Endothelial cell of umbilical vein (primary cell): ENCODE measurements around the gene TRIM7. TPM values are rescaled to one million over a fixed set of nuclear protein-coding genes. Genes with fewer than 3 reads are reported as not detected.

Source experiments
- BruUV-seq: library from RNA; stranded (reverse); fragments of 400-500 nt; replicated peaks from 2 replicates; lab custom pipeline; 2021; lab: Mats Ljungman, UMichigan
- CTCF ChIA-PET: fragments of 300-600, 350-600 bp; sonication (Branson Sonifier 250); formaldehyde crosslinking; loops from one replicate; lab custom pipeline; 2021; ENCODE audit warnings: antibody characterized with exemption, inconsistent platforms; lab: Charles Lee
- POLR2A ChIA-PET: fragments of 300-600, 350-600 bp; sonication (Branson Sonifier 250); formaldehyde crosslinking; loops from one replicate; lab custom pipeline; 2021; ENCODE audit warnings: antibody characterized with exemption, inconsistent platforms; lab: Charles Lee
- DNase-seq: peaks from one replicate; pipeline ENCODE4 v3.0.0-alpha.2; 2011; ENCODE audit warnings: low read depth, low spot score
- FAIRE-seq: peaks from 2 replicates; lab custom pipeline; 2011; peaks lifted over from hg19 to GRCh38; lab: Jason Lieb, UNC
- H2AFZ ChIP-seq: 2 replicates; pipeline ENCODE4 v1.6.0; 2012; ENCODE audit warnings: low read depth, low read length, control low read depth, inconsistent platforms
- H3K27ac ChIP-seq: 2 replicates; pipeline ENCODE4 v1.5.1; 2011; ENCODE audit warnings: low read depth, mild to moderate bottlenecking, control low read depth, low read length, moderate library complexity; ENCODE audit not compliant: insufficient read depth
- H3K27me3 ChIP-seq, 2 experiments: 2 replicates each; pipeline versions ENCODE4 v1.6.0 to v1.6.1; 2011; ENCODE audit warnings: low read length in 2 of 2, mixed read lengths in 1 of 2; ENCODE audit not compliant: control insufficient read depth in 2 of 2, insufficient read depth in 2 of 2
- H3K36me3 ChIP-seq, 2 experiments: 2 replicates in 1 of 2; 3 replicates in 1 of 2; pipeline ENCODE4 v1.5.1; 2011; ENCODE audit warnings: low read length in 2 of 2, mild to moderate bottlenecking in 1 of 2, moderate library complexity in 1 of 2; ENCODE audit not compliant: control insufficient read depth in 2 of 2, insufficient read depth in 2 of 2; ENCODE audit errors: extremely low read depth in 1 of 2
- H3K4me1 ChIP-seq: 3 replicates; pipeline ENCODE4 v1.5.1; 2011; ENCODE audit warnings: mild to moderate bottlenecking, low read length; ENCODE audit not compliant: control insufficient read depth, insufficient read depth; ENCODE audit errors: extremely low read depth
- H3K4me2 ChIP-seq: 2 replicates; pipeline ENCODE4 v1.6.1; 2011; ENCODE audit warnings: low read length, control low read depth, mixed read lengths; ENCODE audit not compliant: insufficient read depth
- H3K4me3 ChIP-seq, 3 experiments: fragments of 200-600 bp in 1 of 3; sonication (generic), shearing (Covaris generic) in 1 of 3; replicated peaks in 1 of 3; 2 replicates each; pipeline ENCODE4 v1.5.1; 2011 to 2016; ENCODE audit warnings: control low read depth in 3 of 3, low read length in 3 of 3, mild to moderate bottlenecking in 2 of 3, inconsistent platforms in 1 of 3, low read depth in 1 of 3, moderate library complexity in 1 of 3; ENCODE audit not compliant: insufficient read depth in 1 of 3
- H3K79me2 ChIP-seq: 2 replicates; pipeline ENCODE4 v1.6.0; 2012; ENCODE audit warnings: low read length, inconsistent platforms; ENCODE audit not compliant: control insufficient read depth, insufficient read depth
- H3K9ac ChIP-seq: replicated peaks from 2 replicates; pipeline ENCODE3; 2011; ENCODE audit warnings: low read length, control low read depth; ENCODE audit not compliant: insufficient read depth; ENCODE audit errors: extremely low read depth
- H3K9me1 ChIP-seq: replicated peaks from 3 replicates; pipeline ENCODE4 v1.6.0; 2011; ENCODE audit warnings: mild to moderate bottlenecking, low read length; ENCODE audit not compliant: control insufficient read depth, insufficient read depth; ENCODE audit errors: extremely low read depth
- H3K9me3 ChIP-seq: replicated peaks from 2 replicates; pipeline ENCODE4 v1.5.1; 2012; ENCODE audit warnings: low read length, inconsistent platforms; ENCODE audit not compliant: control insufficient read depth, insufficient read depth
- H4K20me1 ChIP-seq: replicated peaks from 2 replicates; pipeline ENCODE3; 2011; ENCODE audit warnings: mild to moderate bottlenecking, low read length; ENCODE audit not compliant: control insufficient read depth, insufficient read depth; ENCODE audit errors: extremely low read depth
- CTCF ChIP-seq, 2 donors: IDR thresholded peaks; 1 replicate in 1 of 2; 2 replicates in 1 of 2; pipeline ENCODE4 v1.5.1; 2011; ENCODE audit warnings: low read length in 2 of 2, mild to moderate bottlenecking in 2 of 2, moderate library complexity in 2 of 2, control low read depth in 1 of 2, inconsistent platforms in 1 of 2, low read depth in 1 of 2; ENCODE audit not compliant: insufficient read depth in 1 of 2; ENCODE audit errors: extremely low read depth in 1 of 2
- FOS ChIP-seq: IDR thresholded peaks from 2 replicates; pipeline ENCODE4 v1.6.1; 2011; ENCODE audit warnings: mild to moderate bottlenecking, low read length, moderate library complexity, borderline replicate concordance; ENCODE audit not compliant: insufficient read depth
- JUN ChIP-seq: IDR thresholded peaks from 2 replicates; pipeline ENCODE4 v1.6.1; 2011; ENCODE audit warnings: borderline replicate concordance, low read depth; ENCODE audit not compliant: insufficient read length, insufficient read depth
- MYC ChIP-seq: IDR thresholded peaks from one replicate; pipeline ENCODE4 v1.6.1; 2011; ENCODE audit warnings: mild to moderate bottlenecking, low read depth, low read length
- POLR2A ChIP-seq: IDR thresholded peaks from 2 replicates; pipeline ENCODE4 v1.6.1; 2012; ENCODE audit warnings: low read depth, mild to moderate bottlenecking, control low read depth, low read length
- dilution Hi-C: fragments of 300-500 bp; cut with MboI; formaldehyde crosslinking; loops from one replicate; pipeline ENCODE4 v1.15.0; 2019; ENCODE audit warnings: low sequenced_read_pairs; ENCODE audit not compliant: extremely low pct_ligation_motif_present
- intact Hi-C: fragments of 100-400 bp; cut with micrococcal nuclease; formaldehyde crosslinking; loops from one replicate; pipeline ENCODE4 v1.10.0; 2022
- polyA plus RNA-seq, 4 experiments: library from polyadenylated mRNA; depleted of rRNA in 3 of 4; stranded (reverse) in 3 of 4; unstranded in 1 of 4; fragments of >200 nt; gene quantifications; 2 replicates each; pipeline versions ENCODE4 v1.2.1 to v1.2.3, GENCODE V29; 2011 to 2012; ENCODE audit warnings: missing spikeins in 1 of 4
- total RNA-seq: library from RNA; stranded (reverse); gene quantifications from 2 replicates; pipeline ENCODE4 v1.2.3, GENCODE V29; 2021

Gene TRIM7
- total and polyA plus RNA-seq, 2 donors (not counting 3 experiments of a cell fraction or from before 2014, with no cell fraction given), result 2.7 to 3.4 TPM

GRCh38 chr5:181159286-181160151, 45.5 kb downstream of the TRIM7 start:
- H4K20me1 ChIP-seq, result no peaks in the 10 kb centered on the region
- H3K27ac ChIP-seq, result no peak overlapping the region
- H3K79me2 ChIP-seq, result no peaks in the 10 kb centered on the region
- no peak overlapping the region for H3K4me2 ChIP-seq
- intact Hi-C loops, result loop anchor here (1.0 kb wide), 2 partner anchors 23 to 375 kb away; no protein-coding TSS in a partner anchor
- ChIA-PET POLR2A (no interaction called here), CTCF (interaction anchor here (1.0 to 1.1 kb wide), 2 partner anchors 59 to 375 kb away, joined by 3 read pairs; no protein-coding TSS in a partner anchor)
- no TSS peak for BruUV-seq
- FAIRE-seq (peak; percentile 90), DNase-seq (peak; percentile 53)
- TF ChIP-seq FOS (no peak), JUN (no peak), CTCF (IDR thresholded peaks at IDR 0.05; ENCODE audit: extremely low read depth in 1 of 2, insufficient read depth in 1 of 2, low read depth in 1 of 2, low read length in 2 of 2) (peak; percentile 71 to 74)
- H3K27me3 ChIP-seq, result no peaks in the 10 kb centered on the region
- H3K9me1 ChIP-seq, result no peaks in the 10 kb centered on the region
- H3K9me3 ChIP-seq, result no peaks in the 10 kb centered on the region
- dilution Hi-C loops, result no loop called here
- peaks cover 10% of the 10 kb centered on the region for H3K4me1 ChIP-seq
- no peaks in the 10 kb centered on the region for H3K36me3 ChIP-seq
- H2AFZ ChIP-seq, result peak overlapping the region; percentile 94
- H3K9ac ChIP-seq, result no peak overlapping the region
- no peak overlapping the region for H3K4me3 ChIP-seq

GRCh38 chr5:181158869-181159268, 46.1 kb downstream of the TRIM7 start:
- FAIRE-seq, result no peak
- dilution Hi-C loops, result no loop called here
- ChIA-PET POLR2A (no interaction called here), CTCF (no interaction called here)
- Histone ChIP-seq H3K4me2 (no peak overlapping the region), H3K9me1 (no peaks in the 10 kb centered on the region), H3K9me3 (no peaks in the 10 kb centered on the region), H3K79me2 (no peaks in the 10 kb centered on the region), H3K4me1 (peaks cover 10% of the 10 kb centered on the region), H3K4me3 (no peak overlapping the region), H2AFZ (no peak overlapping the region), H3K27ac (no peak overlapping the region), H3K9ac (no peak overlapping the region), H3K36me3 (no peaks in the 10 kb centered on the region), H3K27me3 (no peaks in the 10 kb centered on the region), H4K20me1 (no peaks in the 10 kb centered on the region)
- intact Hi-C loops, result loop anchor here (1.0 kb wide), 2 partner anchors 23 to 375 kb away; no protein-coding TSS in a partner anchor
- no TSS peak for BruUV-seq
- DNase-seq, result no peak
- TF ChIP-seq MYC (no peak), FOS (no peak), POLR2A (no peak)
